COLO668 (cell line): ENCODE data around the gene MSH4.
"Not testable (repeated sequence)": the region's sequence is repeated elsewhere in the genome, so short reads cannot be mapped to it uniquely, and the experiment has no call there.

Experiments used
- DNase-seq: peaks from one replicate; lab custom pipeline; 2025; ENCODE audit not compliant: unreplicated experiment; lab: John Stamatoyannopoulos, UW

MSH4 gene

GRCh38 chr1:75795703-75796193, 934 bp upstream of the MSH4 start:
- no peak for DNase-seq

- no peak for DNase-seq
Measured at GRCh38 chr1:75797273-75797588, 549 bp downstream of the MSH4 start.

GRCh38 chr1:75797606-75798216, 1.0 kb downstream of the MSH4 start:
- DNase-seq, result no peak

- DNase-seq, result not testable (repeated sequence)
Measured at GRCh38 chr1:75801480-75801879, 4.8 kb downstream of the MSH4 start.

DNA sequence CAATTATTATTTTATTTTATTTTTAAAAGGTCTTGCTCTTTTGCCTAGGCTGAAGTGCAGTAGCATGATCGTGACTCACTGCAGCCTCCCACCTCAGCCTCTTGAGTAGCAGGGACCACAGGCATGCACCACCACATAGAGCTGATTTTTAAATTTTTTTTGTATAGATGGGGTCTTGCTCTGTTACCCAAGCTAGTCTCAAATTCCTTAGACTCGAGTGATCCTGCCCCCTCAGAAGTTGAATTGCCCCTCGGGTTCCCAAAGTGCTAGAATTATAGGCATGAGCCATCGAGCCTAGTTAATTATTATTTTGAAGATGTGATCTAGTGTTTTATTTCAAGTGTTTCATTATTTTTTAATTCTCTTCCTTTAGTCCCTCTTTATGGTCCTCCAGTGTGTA, 12.2 kb downstream of the MSH4 start:
- DNase-seq, result no peak

DNA sequence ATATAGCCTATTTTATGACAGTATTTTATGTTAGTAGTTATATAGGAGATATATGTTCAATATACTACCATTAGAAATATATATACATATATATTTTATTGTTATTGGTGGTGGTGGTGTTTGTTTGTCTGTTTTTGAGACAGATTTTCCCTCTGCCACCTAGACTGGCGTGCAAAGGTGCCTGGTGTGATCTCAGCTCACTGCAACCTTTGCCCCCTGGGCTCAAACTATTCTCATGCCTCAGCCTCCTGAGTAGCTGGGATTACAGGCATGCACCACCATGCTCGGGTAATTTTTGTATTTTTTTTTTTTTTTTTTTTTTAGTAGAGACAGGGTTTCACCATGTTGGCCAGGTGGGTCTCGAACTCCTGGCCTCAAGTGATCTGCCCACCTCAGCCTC, 13.4 kb downstream of the MSH4 start:
- DNase-seq, result not testable (repeated sequence)

- no peak for DNase-seq
Measured at GRCh38 chr1:75811211-75811981, 14.7 kb downstream of the MSH4 start.

DNA sequence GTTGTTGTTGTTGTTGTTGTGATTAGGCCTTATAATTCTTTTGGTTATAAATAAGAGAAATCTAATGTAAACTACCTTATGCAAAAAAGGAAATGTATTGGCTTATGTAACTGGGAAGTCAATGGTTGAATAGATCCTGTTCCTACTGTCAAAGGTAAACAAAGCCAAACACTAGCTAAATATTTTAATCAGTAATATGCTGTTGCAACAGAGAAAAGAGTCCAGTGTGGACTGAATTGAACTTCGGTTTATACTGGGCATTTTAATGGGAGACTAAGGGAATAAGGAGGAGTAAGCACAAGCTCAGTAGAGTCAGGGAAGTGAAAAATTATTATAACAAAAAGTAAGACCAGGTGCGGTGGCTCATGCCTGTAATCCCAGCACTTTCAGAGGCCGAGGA, 15.4 kb downstream of the MSH4 start:
- DNase-seq, result no peak

DNA sequence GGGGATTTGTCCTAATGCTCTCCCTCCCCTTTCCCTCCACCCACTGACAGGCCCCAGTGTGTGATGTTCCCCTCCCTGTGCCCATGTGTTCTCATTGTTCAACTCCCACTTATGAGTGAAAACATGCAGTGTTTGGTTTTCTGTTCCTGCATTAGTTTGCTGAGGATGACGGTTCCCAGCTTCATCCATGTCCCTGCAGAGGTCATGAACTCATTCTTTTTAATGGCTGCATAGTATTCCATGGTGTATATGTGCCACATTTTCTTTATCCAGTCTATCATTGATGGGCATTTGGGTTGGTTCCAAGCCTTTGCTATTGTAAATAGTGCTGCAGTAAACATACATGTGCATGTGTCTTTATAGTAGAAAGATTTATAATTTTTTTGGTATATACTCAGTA, 26.9 kb downstream of the MSH4 start:
- not testable (repeated sequence) for DNase-seq

DNA sequence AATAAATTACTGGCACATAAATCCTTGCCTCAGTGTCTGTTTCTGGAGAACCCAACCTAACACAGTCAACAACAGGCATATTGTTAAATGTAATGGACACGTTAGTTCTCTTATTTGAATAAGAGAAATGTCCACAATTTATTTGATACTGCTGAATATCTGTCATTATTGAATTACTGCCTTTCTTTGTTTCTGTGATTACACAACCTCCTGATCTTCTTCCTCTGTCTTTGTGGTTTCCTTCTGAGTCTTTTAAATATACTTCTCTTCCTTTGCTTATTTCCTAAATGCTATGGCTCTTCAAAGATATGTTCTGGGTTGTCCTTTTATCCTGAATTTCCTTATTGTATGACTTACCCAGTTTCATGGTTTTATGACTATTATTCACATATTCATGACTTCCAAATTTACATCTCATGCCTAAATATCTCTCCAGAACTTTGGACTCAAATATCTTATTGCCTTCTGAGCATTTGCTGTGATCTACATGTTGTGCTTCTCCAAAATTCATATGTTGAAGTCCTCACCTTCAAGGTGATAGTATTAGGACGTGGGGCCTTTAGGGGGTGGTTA, 39.9 kb downstream of the MSH4 start:
- no peak for DNase-seq

DNA sequence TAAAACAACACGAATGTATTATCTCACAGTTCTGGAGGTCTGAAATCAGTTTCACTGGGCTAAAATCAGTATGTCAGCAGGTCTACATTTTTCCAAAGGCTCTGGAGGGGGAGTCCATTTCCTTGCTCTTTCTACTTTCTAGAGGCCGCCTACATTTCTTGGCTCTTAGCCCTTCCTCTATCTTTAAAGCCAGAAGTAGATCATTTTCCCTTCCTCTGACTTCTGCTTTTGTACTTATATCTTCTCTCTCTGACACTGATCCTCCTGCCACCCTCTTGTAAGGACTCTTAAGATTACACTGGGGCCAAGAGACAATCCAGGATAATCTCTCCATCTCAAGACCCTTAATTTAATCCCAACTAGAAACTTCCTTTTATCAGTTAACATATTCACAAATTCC, 41.4 kb downstream of the MSH4 start:
- no peak for DNase-seq

DNA sequence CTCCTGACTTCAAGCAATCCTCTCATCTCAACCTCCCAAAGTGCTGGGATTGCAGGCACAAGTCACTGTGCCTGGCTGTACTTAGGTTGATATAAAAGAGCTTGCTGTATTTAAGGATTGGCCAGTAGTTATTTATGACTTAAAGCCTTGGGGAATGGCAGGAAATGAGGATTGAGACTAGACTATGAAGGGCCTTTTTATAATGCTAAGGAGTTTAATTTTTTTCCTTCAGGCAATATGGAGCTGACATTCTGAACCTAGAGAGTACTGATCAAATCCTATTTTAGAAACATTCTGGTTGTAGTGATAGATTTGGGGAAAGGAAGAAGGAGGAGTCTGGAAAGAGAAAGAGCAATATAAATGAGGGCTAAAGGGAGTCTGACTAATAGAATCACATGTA, 44.7 kb downstream of the MSH4 start:
- no peak for DNase-seq

DNA sequence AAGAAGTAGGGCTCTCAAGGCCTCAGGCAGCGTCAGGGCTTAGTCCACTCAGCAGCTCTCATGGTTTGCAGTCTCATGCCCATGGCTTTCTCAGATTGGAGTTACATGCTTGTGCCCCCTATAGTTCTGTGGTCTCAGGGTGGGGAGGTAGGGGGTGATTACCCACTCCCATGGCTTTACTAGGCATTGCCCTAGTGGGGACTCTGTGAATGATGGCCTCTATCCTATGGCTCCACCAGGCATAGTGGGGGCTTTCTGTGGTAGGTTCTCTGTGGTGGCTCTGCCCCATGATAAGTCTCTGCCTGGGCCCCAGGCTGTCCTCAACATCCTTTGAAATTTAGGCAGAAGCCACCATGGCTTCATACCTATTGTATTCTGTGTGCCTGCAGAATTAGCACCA, 48.9 kb downstream of the MSH4 start:
- DNase-seq, result no peak

GRCh38 chr1:75855010-75855409, 58.3 kb downstream of the MSH4 start:
- DNase-seq, result no peak

- no peak for DNase-seq
Measured at GRCh38 chr1:75855734-75856133, 59.1 kb downstream of the MSH4 start.

DNA sequence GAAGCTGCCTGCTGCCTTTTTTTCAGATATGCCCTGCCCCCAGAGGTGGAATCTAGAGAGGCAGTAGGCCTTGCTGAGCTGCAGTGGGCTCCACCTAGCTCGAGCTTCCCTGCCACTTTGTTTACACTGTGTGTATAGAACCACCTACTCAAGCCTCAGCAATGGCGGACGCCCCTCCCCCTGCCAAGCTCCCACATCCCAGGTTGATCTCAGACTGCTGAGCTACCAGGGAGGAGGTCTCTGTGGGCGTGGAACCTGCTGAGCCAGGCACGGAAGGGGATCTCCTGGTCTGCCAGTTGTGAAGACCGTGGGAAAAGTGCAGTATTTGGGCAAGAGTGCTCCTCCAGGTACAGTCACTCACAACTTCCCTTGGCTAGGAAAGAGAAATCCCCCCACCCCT, 65.1 kb downstream of the MSH4 start:
- DNase-seq, result no peak

GRCh38 chr1:75870951-75871350, 74.3 kb downstream of the MSH4 start:
- no peak for DNase-seq

- DNase-seq, result no peak
Measured at GRCh38 chr1:75879985-75880384, 83.3 kb downstream of the MSH4 start.

GRCh38 chr1:75884437-75884836, 87.8 kb downstream of the MSH4 start:
- DNase-seq, result no peak

DNA sequence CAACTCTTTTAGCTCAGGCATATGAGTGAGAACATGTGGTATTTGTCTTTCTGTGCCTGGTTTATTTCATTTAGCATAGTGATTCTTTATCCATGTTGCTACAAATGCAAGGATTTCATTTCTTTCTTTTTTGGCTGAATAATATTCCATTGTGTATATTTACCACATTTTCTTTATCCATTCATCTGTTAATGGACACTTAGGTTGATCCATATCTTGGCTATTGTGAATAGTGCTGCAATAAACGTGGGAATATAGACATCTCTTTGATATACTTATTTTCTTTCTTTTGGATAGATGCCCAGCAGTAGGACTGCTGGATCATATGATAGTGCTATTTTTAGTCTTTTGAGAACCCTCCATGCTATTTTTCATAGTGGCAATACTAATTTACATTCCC, 104.7 kb downstream of the MSH4 start:
- no peak for DNase-seq

DNA sequence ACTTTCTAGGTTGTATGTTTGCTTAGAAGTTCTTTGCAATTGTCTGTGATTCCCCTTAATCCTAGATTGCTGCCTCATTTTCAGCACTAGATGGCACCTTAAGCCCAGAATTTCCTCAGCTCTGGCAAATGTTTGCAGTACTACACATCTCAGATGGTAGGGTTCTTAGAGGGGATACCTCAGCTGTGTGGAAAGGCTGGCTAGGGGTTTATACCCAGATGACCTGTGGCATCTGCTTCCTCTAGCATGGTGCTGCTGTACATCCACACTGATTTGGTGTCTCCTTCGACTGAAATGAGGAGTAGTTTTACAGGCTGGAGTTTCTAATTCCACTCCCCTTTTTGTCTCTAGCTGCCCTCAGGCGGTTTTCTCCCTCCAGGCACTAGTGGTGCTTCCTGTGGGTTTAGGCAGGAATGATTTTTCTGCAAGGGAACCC, 112.1 kb downstream of the MSH4 start:
- DNase-seq, result no peak

DNA sequence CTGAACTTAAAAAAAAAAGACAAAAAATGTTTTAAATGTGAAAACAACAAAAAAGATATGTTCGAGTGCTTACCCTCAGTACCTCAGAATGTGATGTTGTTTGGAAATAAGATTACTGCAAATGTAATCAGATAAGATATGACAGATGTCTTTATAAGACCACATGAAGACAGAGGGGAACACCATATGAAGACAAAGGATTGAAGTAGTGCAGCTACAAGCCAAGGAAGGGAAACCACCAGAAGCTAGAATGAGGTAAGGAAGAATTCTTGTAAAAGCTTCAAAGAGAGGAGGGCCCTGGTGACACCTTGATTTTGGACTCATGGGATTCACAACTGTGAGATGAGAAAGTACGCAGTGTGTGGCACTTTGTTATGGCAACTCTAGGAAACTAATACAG, 120.2 kb downstream of the MSH4 start:
- no peak for DNase-seq
